HG03064 (cell line): ENCODE measurements around the gene DAPK3.
"Not testable (repeated sequence)": the region's sequence is repeated elsewhere in the genome, so short reads cannot be mapped to it uniquely, and the experiment has no call there.

Experiments used
- ATAC-seq: cut with Tn5 transposase; IDR thresholded peaks from one replicate; pipeline ENCODE4 v1.9.1; 2021; ENCODE audit warnings: low read depth; ENCODE audit not compliant: unreplicated experiment

DAPK3 gene

GRCh38 chr19:3980353-3981251, 9.7 kb upstream of the DAPK3 start:
- no peak for ATAC-seq

GRCh38 chr19:3979674-3980352, 8.9 kb upstream of the DAPK3 start:
- ATAC-seq, result no peak

GRCh38 chr19:3979289-3979673, 8.4 kb upstream of the DAPK3 start:
- ATAC-seq, result no peak

GRCh38 chr19:3978145-3978544, 7.2 kb upstream of the DAPK3 start:
- no peak for ATAC-seq

GRCh38 chr19:3977242-3978143, 6.6 kb upstream of the DAPK3 start:
- no peak for ATAC-seq

GRCh38 chr19:3976495-3977241, 5.8 kb upstream of the DAPK3 start:
- ATAC-seq, result no peak

GRCh38 chr19:3975637-3976087, 4.8 kb upstream of the DAPK3 start:
- ATAC-seq, result no peak

- ATAC-seq, result no peak
Observed at GRCh38 chr19:3975144-3975543, 4.2 kb upstream of the DAPK3 start.

- no peak for ATAC-seq
Observed at GRCh38 chr19:3970313-3970807, 539 bp downstream of the DAPK3 start.

- no peak for ATAC-seq
Observed at GRCh38 chr19:3969435-3970312, 1.2 kb downstream of the DAPK3 start.

GRCh38 chr19:3968556-3969434, 2.1 kb downstream of the DAPK3 start:
- no peak for ATAC-seq

- ATAC-seq, result not testable (repeated sequence)
Observed at GRCh38 chr19:3967983-3968382, 2.9 kb downstream of the DAPK3 start.

- ATAC-seq, result no peak
Observed at GRCh38 chr19:3966051-3967017, 4.6 kb downstream of the DAPK3 start.

GRCh38 chr19:3964256-3965194, 6.4 kb downstream of the DAPK3 start:
- no peak for ATAC-seq

- ATAC-seq, result no peak
Observed at GRCh38 chr19:3963458-3964255, 7.2 kb downstream of the DAPK3 start.
